BJ (cell line): ENCODE data around the gene FAM111A. TPM values are rescaled to one million over a fixed set of nuclear protein-coding genes. Genes with fewer than 3 reads are reported as not detected.

Experiments
- CTCF ChIA-PET: fragments of 350-600 bp; formaldehyde crosslinking; extraction: SDS; loops from one replicate; lab custom pipeline; 2021; ENCODE audit warnings: antibody characterized with exemption, inconsistent platforms; lab: Yijun Ruan, JAX
- POLR2A ChIA-PET: fragments of 300-600 bp; sonication (Branson Sonifier 250); formaldehyde crosslinking; extraction: SDS; loops from one replicate; lab custom pipeline; 2021; ENCODE audit warnings: antibody characterized with exemption; lab: Charles Lee
- DNase-seq: peaks from one replicate; pipeline ENCODE4 v3.0.0-alpha.2; 2011; ENCODE audit warnings: low read depth
- H3K27me3 ChIP-seq: 2 replicates; pipeline ENCODE4 v1.6.0; 2011; ENCODE audit warnings: low read length; ENCODE audit not compliant: control insufficient read depth, insufficient read depth
- H3K36me3 ChIP-seq: 2 replicates; pipeline ENCODE4 v1.5.1; 2011; ENCODE audit warnings: low read length; ENCODE audit not compliant: control insufficient read depth, insufficient read depth
- H3K4me3 ChIP-seq: 2 replicates; pipeline ENCODE4 v1.5.1; 2011; ENCODE audit warnings: low read depth, mild to moderate bottlenecking, control low read depth, low read length
- polyA plus RNA-seq: library from polyadenylated mRNA; depleted of rRNA; stranded (reverse); fragments of >200 nt; gene quantifications from 2 replicates; pipeline ENCODE4 v1.2.3, GENCODE V29; 2011
- TF ChIP-seq, protein P1 (sequence below): IDR thresholded peaks from 2 replicates; pipeline ENCODE4 v1.5.1; 2011; ENCODE audit warnings: low read depth, mild to moderate bottlenecking, control low read depth, inconsistent platforms, low read length, moderate library complexity; ENCODE audit not compliant: insufficient read depth

Gene FAM111A
- polyA plus RNA-seq, 1 experiment = 19.7 TPM

DNA sequence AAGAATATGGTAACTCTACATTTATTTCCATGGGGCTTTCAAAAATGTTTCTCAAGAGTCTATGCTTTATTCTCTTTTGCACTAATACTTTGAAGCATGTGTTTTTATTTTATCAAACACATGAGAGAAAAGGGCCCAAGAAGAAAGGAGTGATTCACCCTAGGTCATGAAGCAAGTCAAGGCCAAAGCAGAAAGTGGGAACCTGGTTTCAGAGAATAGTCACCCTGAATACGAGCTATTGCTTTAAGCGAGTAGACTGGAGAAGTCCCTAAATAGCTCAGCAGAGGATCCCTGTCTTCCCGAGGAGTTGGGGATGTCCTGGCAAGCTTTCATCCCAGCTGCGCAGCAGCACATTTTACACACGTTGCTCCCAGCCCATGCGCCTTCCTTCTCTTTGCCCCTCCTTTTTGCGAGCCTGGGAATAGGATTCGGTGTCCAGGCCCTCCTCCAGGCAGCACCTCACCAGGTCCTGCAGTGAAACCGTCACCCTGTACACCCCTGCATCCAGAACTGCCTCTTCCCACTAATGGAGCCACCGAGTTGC is 51.0 kb downstream of the FAM111A start:
- CTCF ChIA-PET = interaction anchor here (0.6 to 14.0 kb wide), 5 partner anchors 8 to 35 kb away, joined by 3 to 160 read pairs (median 4); partner anchors contain the start of gene DTX4
- no peak for DNase-seq
- TF ChIP-seq, protein P1, sequence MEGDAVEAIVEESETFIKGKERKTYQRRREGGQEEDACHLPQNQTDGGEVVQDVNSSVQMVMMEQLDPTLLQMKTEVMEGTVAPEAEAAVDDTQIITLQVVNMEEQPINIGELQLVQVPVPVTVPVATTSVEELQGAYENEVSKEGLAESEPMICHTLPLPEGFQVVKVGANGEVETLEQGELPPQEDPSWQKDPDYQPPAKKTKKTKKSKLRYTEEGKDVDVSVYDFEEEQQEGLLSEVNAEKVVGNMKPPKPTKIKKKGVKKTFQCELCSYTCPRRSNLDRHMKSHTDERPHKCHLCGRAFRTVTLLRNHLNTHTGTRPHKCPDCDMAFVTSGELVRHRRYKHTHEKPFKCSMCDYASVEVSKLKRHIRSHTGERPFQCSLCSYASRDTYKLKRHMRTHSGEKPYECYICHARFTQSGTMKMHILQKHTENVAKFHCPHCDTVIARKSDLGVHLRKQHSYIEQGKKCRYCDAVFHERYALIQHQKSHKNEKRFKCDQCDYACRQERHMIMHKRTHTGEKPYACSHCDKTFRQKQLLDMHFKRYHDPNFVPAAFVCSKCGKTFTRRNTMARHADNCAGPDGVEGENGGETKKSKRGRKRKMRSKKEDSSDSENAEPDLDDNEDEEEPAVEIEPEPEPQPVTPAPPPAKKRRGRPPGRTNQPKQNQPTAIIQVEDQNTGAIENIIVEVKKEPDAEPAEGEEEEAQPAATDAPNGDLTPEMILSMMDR = no peak
- H3K4me3 ChIP-seq = no peak overlapping the region
- no peaks in the 10 kb centered on the region for H3K36me3 ChIP-seq
- no peaks in the 10 kb centered on the region for H3K27me3 ChIP-seq
- POLR2A ChIA-PET = no interaction called here

GRCh38 chr11:59195586-59195985 is 52.9 kb downstream of the FAM111A start:
- ChIA-PET POLR2A (no interaction called here), CTCF (interaction anchor here (1.4 to 2.4 kb wide), 2 partner anchors 9 to 11 kb away, joined by 6 to 7 read pairs; no protein-coding TSS in a partner anchor)
- Histone ChIP-seq H3K4me3 (no peak overlapping the region), H3K27me3 (no peaks in the 10 kb centered on the region), H3K36me3 (no peaks in the 10 kb centered on the region)
- DNase-seq = no peak
- TF ChIP-seq, protein P1 = no peak

DNA sequence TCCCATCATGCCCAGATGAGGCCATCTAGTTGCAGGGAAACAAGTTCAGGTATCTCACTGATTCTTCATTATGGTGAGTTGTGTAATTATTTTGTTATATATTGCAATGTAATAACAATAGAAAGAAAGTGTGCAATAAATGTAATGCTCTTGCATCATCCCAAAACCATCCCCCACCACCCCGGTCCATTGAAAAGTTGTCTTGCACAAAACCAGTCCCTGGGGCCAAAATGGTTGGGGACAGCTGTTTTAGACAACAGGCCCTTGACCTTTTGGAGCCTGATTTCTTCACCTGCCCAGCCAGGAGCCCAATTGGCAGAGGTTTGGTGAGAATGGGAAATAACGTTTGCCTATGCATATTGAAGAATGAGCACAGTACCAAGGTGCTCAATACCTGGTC is 54.1 kb downstream of the FAM111A start:
- Histone ChIP-seq H3K27me3 (no peaks in the 10 kb centered on the region), H3K36me3 (no peaks in the 10 kb centered on the region), H3K4me3 (no peak overlapping the region)
- CTCF ChIA-PET = no interaction called here
- DNase-seq = no peak
- TF ChIP-seq, protein P1 = no peak
- POLR2A ChIA-PET = no interaction called here

DNA sequence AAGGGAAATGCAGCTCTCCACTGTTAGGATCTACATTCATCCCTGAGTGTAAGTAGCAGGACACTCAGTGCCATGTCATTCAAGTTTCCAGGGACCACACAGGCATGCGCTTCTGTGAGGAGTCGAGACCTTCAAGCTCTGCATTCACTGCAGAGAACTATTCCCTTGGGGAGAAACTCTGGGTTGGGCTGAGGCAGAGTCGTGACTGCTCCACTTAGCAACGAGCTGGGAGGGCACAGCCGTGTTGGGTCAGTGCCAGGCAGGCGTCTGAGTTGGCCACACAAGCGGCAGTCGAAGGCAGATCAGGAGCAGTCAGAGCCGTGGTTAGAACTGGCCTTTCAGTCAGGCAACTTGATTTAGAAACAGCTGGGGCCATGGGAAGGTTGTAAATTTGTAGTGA is 55.3 kb downstream of the FAM111A start:
- no peak for DNase-seq
- TF ChIP-seq, protein P1 = no peak
- no peak overlapping the region for H3K4me3 ChIP-seq
- no peaks in the 10 kb centered on the region for H3K27me3 ChIP-seq
- CTCF ChIA-PET = interaction anchor here (0.8 to 2.3 kb wide), 7 partner anchors 10 to 39 kb away, joined by 3 to 19 read pairs (median 7); partner anchors contain the start of gene DTX4
- no peaks in the 10 kb centered on the region for H3K36me3 ChIP-seq
- POLR2A ChIA-PET = no interaction called here

DNA sequence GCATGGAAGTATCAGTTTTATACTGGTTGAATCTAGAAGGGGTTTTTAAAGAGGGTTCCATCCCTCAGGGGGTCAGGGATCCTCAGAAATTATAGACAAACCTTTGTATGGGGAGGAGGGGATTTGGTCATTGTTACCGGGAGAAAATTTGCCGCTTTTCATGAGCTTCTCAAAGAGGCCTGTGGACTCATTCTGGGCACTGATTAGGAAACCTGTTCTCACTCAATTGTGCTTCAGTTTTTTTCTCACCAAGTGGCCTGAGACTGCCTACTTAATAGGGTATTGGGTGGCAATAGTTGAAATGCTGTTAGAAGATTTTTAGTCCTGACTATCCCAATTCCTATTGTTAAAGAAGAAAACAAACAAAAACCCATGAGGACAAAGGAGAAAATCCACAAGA is 56.1 kb downstream of the FAM111A start:
- TF ChIP-seq, protein P1 = no peak
- ChIA-PET CTCF (interaction anchor here (0.8 to 2.3 kb wide), 6 partner anchors 9 to 40 kb away, joined by 3 to 19 read pairs (median 7); partner anchors contain the start of gene DTX4), POLR2A (no interaction called here)
- no peak for DNase-seq
- no peak overlapping the region for H3K4me3 ChIP-seq
- H3K27me3 ChIP-seq = no peaks in the 10 kb centered on the region
- H3K36me3 ChIP-seq = no peaks in the 10 kb centered on the region
